Lower leg skin (tissue), 4 donors: Measurements from ENCODE around the gene WDPCP. TPM values are rescaled to one million over a fixed set of nuclear protein-coding genes. Genes with fewer than 3 reads are reported as not detected.
"Not testable (repeated sequence)": the region's sequence is repeated elsewhere in the genome, so short reads cannot be mapped to it uniquely, and the experiment has no call there.

ENCODE experiments used
- DNase-seq, 2 donors: peaks; one replicate each; pipeline ENCODE4 v3.0.0-alpha.2; 2019; ENCODE audit warnings: low spot score in 2 of 2
- H3K4me3 ChIP-seq: fragments of 200-600 bp; sonication (generic); 2 replicates; pipeline ENCODE4 v1.5.1; 2017; ENCODE audit warnings: mild to moderate bottlenecking, low read depth; ENCODE audit not compliant: poor library complexity, severe bottlenecking
- POLR2A ChIP-seq, 2 donors: fragments of 450-650 bp; IDR thresholded peaks; one replicate each; pipeline ENCODE4 v1.6.1; 2016 to 2017; ENCODE audit warnings: antibody characterized with exemption in 2 of 2, mild to moderate bottlenecking in 1 of 2, moderate library complexity in 1 of 2
- WGBS, 2 donors: methylation state at CpG; one replicate each; pipeline ENCODE4 v1.1.5; 2018; 5-methylcytosine and 5-hydroxymethylcytosine counted together
- intact Hi-C: fragments of 100-400 bp; cut with DNase I; formaldehyde crosslinking; loops from one replicate; pipeline ENCODE4 v1.15.0; 2023; ENCODE audit warnings: low total_unique reads
- total RNA-seq, 4 donors: library from RNA; depleted of rRNA; stranded (reverse); fragments of >200 nt; gene quantifications; one replicate each; pipeline ENCODE4 v1.1.0, GENCODE V29; 2016
- TF ChIP-seq, protein P1 (sequence below), 3 donors: fragments of 450-650 bp; IDR thresholded peaks; one replicate each; pipeline ENCODE4 v1.5.1; 2016; ENCODE audit warnings: antibody characterized with exemption in 3 of 3, mild to moderate bottlenecking in 3 of 3, moderate library complexity in 2 of 3

Gene WDPCP
- total RNA-seq, 4 donors from 2014 or later, result 4.5 to 10.2 (median 5.5) TPM

- no peak overlapping the region for H3K4me3 ChIP-seq
- TF ChIP-seq POLR2A (IDR thresholded peaks at IDR 0.05), result no peak
- TF ChIP-seq, protein P1, sequence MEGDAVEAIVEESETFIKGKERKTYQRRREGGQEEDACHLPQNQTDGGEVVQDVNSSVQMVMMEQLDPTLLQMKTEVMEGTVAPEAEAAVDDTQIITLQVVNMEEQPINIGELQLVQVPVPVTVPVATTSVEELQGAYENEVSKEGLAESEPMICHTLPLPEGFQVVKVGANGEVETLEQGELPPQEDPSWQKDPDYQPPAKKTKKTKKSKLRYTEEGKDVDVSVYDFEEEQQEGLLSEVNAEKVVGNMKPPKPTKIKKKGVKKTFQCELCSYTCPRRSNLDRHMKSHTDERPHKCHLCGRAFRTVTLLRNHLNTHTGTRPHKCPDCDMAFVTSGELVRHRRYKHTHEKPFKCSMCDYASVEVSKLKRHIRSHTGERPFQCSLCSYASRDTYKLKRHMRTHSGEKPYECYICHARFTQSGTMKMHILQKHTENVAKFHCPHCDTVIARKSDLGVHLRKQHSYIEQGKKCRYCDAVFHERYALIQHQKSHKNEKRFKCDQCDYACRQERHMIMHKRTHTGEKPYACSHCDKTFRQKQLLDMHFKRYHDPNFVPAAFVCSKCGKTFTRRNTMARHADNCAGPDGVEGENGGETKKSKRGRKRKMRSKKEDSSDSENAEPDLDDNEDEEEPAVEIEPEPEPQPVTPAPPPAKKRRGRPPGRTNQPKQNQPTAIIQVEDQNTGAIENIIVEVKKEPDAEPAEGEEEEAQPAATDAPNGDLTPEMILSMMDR (IDR thresholded peaks at IDR 0.05), result no peak
- intact Hi-C loops, result no loop called here
- DNase-seq, result no peak
Observed at GRCh38 chr2:63192169-63192888, 395.9 kb downstream of the WDPCP start.

DNA sequence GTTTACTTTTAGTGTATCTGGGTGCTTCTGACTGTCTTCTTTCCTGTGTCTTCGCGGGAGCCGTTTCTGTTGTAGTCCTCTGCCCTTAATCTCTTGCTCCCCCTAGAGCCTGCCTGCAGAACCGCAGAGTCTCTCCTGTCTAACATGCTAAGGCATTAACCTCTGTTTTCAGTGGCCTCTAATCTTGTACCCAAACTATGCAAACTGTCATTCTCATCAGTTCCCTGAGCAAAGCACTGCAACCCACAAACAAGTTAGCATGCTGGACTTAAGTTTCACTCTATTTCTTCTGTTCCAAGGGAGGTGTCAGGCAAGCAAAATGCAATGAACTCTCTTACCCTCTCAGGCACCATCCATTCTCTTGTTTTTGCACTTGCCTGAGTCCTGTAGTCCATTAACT, 399.3 kb downstream of the WDPCP start:
- DNase-seq, result no peak
- TF ChIP-seq, protein P1 (IDR thresholded peaks at IDR 0.05), result no peak
- TF ChIP-seq POLR2A (IDR thresholded peaks at IDR 0.05), result no peak
- no peak overlapping the region for H3K4me3 ChIP-seq
- intact Hi-C loops, result no loop called here
- WGBS, 2 donors, result 52 to 56% methylated on average over 4 of the region's 4 CpGs

DNA sequence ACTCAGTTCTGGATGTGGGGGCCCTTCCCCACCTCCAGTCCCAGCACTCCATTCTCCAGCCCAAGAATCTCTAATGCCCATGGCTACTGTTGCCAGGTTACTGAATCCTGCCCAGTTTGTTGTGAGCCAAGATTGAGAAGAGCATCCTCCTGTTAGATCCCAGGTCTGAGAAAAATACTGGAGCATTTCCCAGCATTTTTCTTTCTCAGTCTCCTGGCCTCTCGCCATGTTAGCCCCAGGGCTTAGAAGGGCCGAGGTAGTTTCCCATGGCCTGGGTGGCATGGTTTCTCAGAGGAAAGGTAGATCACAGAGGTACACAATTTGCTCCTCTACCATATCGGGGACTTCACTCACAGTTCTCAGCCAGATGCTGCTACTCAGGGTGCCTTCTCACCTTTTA, 401.9 kb downstream of the WDPCP start:
- intact Hi-C loops, result no loop called here
- 72 to 90% methylated on average over 3 of the region's 3 CpGs for WGBS, 2 donors
- no peak overlapping the region for H3K4me3 ChIP-seq
- DNase-seq, result no peak
- TF ChIP-seq, protein P1 (IDR thresholded peaks at IDR 0.05), result no peak
- TF ChIP-seq POLR2A (IDR thresholded peaks at IDR 0.05), result no peak

- no peak overlapping the region for H3K4me3 ChIP-seq
- intact Hi-C loops, result no loop called here
- WGBS, 2 donors, result 31 to 35% methylated on average over 1 of the region's 1 CpG
- DNase-seq, result no peak
- no peak for TF ChIP-seq POLR2A (IDR thresholded peaks at IDR 0.05)
- TF ChIP-seq, protein P1 (IDR thresholded peaks at IDR 0.05), result no peak
Observed at GRCh38 chr2:63163161-63163820, 425.0 kb downstream of the WDPCP start.

DNA sequence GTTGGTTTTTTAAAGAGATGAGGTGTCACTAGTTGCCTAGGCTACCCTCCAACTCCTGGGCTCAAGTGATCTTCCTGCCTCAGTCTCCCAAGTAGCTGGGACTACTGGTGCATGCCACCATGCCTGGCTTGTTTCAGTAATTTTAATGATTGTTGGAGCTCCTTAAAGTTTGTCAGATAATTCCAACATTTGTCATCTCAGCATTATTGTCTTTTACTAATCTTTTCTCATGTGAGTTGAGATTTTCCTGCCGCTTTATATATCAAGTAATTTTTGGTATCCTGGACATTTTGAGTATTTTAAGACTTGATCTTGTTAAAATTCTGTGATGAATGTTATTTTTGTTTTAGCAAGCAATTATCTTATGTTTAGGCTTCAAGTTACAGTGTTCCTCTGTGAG, 429.0 kb downstream of the WDPCP start:
- WGBS, 2 donors, result 100% methylated on average over 1 of the region's 1 CpG
- H3K4me3 ChIP-seq, result no peak overlapping the region
- TF ChIP-seq POLR2A (IDR thresholded peaks at IDR 0.05), result no peak
- TF ChIP-seq, protein P1 (IDR thresholded peaks at IDR 0.05), result no peak
- intact Hi-C loops, result no loop called here
- DNase-seq, result no peak

DNA sequence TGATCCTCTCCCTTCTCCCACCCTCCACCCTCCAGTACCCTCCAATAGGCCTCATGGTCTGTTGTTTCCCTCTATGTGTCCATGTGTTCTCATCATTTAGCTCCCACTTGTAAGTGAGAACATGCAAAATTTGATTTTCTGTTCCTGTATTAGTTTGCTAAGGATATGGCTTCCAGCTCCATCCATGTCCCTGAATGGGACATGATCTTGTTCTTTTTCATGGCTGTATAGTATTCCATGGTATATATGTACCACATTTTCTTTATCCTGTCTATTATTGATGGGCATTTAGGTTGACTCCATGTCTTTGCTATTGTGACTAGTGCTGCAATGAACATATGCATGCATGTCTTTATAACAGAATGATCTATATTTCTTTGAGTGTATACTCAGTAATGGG, 451.6 kb downstream of the WDPCP start:
- DNase-seq, H3K4me3 ChIP-seq: not testable (repeated sequence)
- intact Hi-C loops, result loop anchor here (5.0 kb wide), 1 partner anchor 991 kb away; no protein-coding TSS in a partner anchor
